H1 (cell line): ENCODE data around the gene PRR5. TPM values are rescaled to one million over a fixed set of nuclear protein-coding genes. Genes with fewer than 3 reads are reported as not detected.

Experiments
- ASH2L ChIP-seq: fragments of 200-600, 300-600 bp; sonication (generic); IDR thresholded peaks from one replicate; pipeline ENCODE4 v1.7.1; 2017; ENCODE audit warnings: low read length
- EGR1 ChIP-seq: IDR thresholded peaks from 2 replicates; pipeline ENCODE4 v1.6.1; 2011; ENCODE audit warnings: low read depth, low read length, borderline replicate concordance
- PHF8 ChIP-seq: fragments of 200-600 bp; sonication (generic); conservative IDR thresholded peaks from 2 replicates; pipeline ENCODE4 v1.7.1; 2012; ENCODE audit warnings: low read depth, mild to moderate bottlenecking, inconsistent platforms, low read length, moderate library complexity
- SAP30 ChIP-seq: fragments of 300-600 bp; sonication (generic); IDR thresholded peaks from 2 replicates; pipeline ENCODE4 v1.7.1; 2012; ENCODE audit warnings: low read length, moderate library complexity, mild to moderate bottlenecking, inconsistent platforms; ENCODE audit not compliant: insufficient read depth, insufficient replicate concordance
- SIX5 ChIP-seq: IDR thresholded peaks from 2 replicates; pipeline ENCODE4 v1.6.1; 2011; ENCODE audit warnings: mild to moderate bottlenecking, low read depth, low read length
- polyA plus RNA-seq, 7 experiments: library from polyadenylated mRNA; depleted of rRNA in 3 of 7; stranded (reverse) in 5 of 7; unstranded in 2 of 7; fragments of >200 nt in 5 of 7; fragments of 200-250 nt in 2 of 7; gene quantifications; 1 replicate in 5 of 7; 2 replicates in 1 of 7; 4 replicates in 1 of 7; pipeline versions ENCODE4 v1.2.1 to v1.2.3, GENCODE V29; 2011 to 2013; ENCODE audit warnings: missing spikeins in 2 of 7, mixed read lengths in 2 of 7
- total RNA-seq: library from RNA; stranded (reverse); fragmentation: NEBNext Ultra II Directional; extraction: Animal tissue kit (Norgen Biotek cat#: 25700); gene quantifications from 2 replicates; pipeline ENCODE4 v1.2.1, GENCODE V29; 2021

The PRR5 gene
- total and polyA plus RNA-seq, 2 of the 8 experiments (the other 6 are each of a cell fraction or from before 2014, with no cell fraction given), result 16.5 to 25.7 TPM

GRCh38 chr22:44748524-44748923 lies 46.5 kb downstream of the PRR5 start (continued):
- TF ChIP-seq ASH2L, result no peak
- TF ChIP-seq SAP30, result no peak
- TF ChIP-seq EGR1, result no peak
- TF ChIP-seq PHF8, result no peak
- no peak for TF ChIP-seq SIX5
